GM12875 (cell line): ENCODE data around the gene EYA2.

ENCODE experiments used
- H3K4me3 ChIP-seq: one replicate; pipeline ENCODE4 v1.5.1; 2011; ENCODE audit warnings: low read depth, low read length, control low read depth
- TF ChIP-seq, protein P1 (sequence below): IDR thresholded peaks from 2 replicates; pipeline ENCODE4 v1.5.1; 2011; ENCODE audit warnings: low read depth, mild to moderate bottlenecking, control low read depth, inconsistent platforms, low read length, moderate library complexity, borderline replicate concordance; ENCODE audit not compliant: insufficient read depth

Gene EYA2

DNA sequence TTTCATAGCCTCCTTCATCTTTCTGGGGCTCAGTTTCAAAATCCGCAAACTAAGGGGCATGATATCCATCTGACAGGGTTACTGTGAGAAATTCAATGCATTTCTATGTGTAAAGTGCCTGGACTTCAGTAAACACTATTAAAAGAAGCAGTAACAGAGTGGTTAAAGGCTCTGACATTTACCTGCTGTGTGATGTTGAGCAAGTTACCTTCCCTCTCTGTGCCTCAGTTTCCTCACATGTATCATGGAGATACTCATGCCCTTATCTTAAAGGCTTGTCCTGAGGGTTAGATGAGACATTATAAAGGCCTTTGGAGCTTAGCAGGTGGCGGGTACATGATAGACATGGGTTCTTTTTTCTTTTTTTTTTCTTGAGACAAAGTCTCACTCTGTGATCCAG is 46.8 kb downstream of the EYA2 start:
- no peak overlapping the region for H3K4me3 ChIP-seq
- TF ChIP-seq, protein P1, sequence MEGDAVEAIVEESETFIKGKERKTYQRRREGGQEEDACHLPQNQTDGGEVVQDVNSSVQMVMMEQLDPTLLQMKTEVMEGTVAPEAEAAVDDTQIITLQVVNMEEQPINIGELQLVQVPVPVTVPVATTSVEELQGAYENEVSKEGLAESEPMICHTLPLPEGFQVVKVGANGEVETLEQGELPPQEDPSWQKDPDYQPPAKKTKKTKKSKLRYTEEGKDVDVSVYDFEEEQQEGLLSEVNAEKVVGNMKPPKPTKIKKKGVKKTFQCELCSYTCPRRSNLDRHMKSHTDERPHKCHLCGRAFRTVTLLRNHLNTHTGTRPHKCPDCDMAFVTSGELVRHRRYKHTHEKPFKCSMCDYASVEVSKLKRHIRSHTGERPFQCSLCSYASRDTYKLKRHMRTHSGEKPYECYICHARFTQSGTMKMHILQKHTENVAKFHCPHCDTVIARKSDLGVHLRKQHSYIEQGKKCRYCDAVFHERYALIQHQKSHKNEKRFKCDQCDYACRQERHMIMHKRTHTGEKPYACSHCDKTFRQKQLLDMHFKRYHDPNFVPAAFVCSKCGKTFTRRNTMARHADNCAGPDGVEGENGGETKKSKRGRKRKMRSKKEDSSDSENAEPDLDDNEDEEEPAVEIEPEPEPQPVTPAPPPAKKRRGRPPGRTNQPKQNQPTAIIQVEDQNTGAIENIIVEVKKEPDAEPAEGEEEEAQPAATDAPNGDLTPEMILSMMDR, result no peak

DNA sequence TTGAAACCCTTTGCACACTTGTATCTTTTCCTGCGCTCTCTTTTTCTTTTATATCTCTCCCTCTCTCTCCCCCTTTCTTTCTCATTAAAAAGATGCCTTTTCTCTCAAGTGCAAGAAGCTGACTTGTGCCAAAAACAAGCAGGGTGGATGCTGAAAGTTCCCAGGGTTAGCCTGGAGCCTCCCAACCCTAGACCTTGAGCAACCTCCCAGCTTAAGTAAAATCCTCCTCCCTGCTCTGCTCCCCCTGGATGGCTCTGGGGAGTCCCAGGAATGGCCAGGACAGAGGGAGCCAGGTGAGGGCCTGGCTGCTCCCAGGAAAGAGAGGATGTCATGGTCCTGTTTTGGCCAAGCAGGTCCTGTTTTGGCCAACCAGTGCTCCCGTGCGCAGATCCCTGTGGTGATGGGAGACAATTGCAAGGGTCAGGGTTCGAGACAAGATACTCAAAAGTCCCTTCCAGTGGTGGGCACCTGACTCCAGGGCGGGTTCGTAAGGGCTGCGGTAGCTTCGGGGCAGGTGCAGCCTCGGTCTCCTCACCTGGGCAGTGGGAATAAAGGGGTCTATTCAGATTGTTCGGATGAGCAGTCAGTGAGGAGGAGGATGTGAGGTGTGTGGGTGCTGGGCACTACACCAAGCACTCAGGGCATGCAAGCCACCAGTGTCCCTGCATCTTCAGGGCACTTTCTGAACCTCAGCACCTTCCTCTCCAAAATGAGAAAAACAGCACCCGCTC is 49.4 kb downstream of the EYA2 start:
- TF ChIP-seq, protein P1, result no peak
- no peak overlapping the region for H3K4me3 ChIP-seq

DNA sequence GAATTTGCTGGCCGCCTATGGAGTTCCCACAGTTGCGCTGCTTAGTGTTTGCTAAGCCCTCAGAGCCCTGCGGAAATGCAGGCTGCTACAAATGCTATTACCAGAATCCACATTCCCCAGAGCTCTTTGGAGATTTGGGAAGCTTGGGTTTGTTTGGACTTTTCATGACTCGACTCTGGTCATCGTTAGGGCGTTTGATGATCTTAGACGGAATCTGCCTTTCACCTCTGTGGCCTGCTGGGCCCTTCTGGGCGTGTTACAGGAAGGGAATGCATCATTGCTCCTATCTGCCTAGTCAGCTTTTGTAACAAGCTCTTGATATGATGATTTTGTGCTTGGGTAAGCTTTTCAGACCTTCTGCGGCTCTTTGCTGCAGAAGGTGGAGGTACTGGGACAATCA is 50.8 kb downstream of the EYA2 start:
- TF ChIP-seq, protein P1, result no peak
- no peak overlapping the region for H3K4me3 ChIP-seq

DNA sequence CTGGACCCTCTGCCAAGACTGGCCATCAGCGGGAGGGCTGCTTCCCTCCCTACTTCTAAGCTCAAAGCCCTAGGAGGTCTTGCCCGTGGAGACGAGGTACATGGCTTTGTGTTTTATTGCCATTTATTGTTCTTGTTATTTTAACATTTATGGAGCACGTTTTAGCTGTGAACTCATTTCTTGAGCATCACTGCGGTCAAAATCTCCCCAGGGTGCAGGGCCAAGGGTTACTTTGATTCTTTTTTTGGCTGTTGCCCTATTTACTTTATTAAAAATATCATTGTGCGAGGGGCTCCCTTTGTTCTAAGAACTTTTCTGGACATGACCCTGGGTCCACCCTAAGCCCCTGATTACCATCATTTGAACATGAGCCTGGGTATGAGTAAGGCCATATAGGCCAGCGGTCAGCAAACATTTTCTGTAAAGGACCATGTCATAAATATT is 51.6 kb downstream of the EYA2 start:
- TF ChIP-seq, protein P1, result no peak
- no peak overlapping the region for H3K4me3 ChIP-seq

DNA sequence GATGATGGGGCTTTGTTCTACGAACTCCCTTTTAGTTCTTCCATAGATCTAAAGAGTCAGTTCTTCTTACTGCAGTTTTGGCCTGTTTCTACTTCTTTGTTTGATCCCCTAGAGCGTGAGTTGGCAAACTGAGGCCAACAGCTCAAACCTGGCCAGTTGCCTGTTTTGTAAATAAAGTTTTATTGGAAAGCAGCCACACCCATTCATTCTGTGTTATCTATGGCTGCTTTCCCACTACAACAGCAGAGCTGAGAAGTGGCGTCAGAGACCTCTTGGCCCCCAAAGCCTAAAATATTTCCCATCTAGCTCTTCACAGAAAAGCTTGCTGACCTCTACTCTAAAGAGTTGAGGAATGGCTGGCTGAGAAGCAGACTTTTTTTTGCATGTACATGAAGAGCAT is 52.2 kb downstream of the EYA2 start:
- H3K4me3 ChIP-seq, result no peak overlapping the region
- TF ChIP-seq, protein P1, result no peak

DNA sequence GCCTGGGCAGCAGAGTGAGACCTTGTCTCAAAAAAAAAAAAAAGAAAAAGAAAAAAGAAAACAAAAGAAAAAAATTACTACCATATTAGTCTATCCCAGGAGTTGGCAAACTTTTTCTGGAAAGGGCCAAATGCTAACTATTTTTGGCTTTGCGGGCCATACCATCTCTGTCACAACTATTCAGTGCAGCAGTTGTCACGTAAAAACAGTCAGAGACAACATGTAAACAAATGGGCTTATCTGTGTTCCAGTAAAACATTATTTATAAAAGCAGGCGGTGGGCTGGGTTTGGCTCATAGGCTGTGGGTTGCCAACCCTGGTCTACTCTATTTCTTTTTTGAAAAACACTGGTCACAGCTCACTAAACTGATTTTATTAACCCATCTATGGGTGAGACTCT is 53.4 kb downstream of the EYA2 start:
- no peak overlapping the region for H3K4me3 ChIP-seq
- TF ChIP-seq, protein P1, result no peak

DNA sequence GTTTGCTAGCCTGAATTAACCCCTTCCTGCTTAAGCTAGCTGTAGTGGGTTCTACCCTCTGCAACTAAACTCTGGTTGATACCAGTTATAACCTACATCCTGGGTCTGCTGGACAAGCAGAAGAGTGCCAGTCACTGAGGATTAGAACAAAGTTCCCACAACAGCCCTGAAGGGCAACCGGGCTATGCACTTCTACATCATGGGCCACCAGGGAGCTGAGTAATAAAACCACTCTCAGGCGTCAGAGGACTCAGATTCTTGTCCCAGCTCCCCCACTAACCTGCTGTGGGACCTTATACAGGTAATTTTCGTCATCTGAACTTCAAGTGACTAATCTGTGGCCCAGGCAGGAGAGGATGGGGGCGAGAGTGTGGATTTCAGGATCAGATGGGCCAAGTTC is 56.8 kb downstream of the EYA2 start:
- TF ChIP-seq, protein P1, result no peak
- no peak overlapping the region for H3K4me3 ChIP-seq
